ENCODE data around the gene CDK17.

- TF ChIP-seq YY1 (IDR thresholded peaks at IDR 0.05; ENCODE audit: insufficient read depth, insufficient read length) (no peak), SUZ12 (IDR thresholded peaks at IDR 0.05; ENCODE audit: extremely low read depth, insufficient read depth, insufficient read length) (no peak), ZNF274 (IDR thresholded peaks at IDR 0.05; ENCODE audit: low read depth, low read length) (no peak)
These were observed 9.5 kb upstream of the CDK17 start for GRCh38 chr12:96409731-96410130.

All from NT2/D1 (cell line).